HG02763 (cell line): ENCODE data around the gene TM9SF4.
"Not testable (repeated sequence)": the region's sequence is repeated elsewhere in the genome, so short reads cannot be mapped to it uniquely, and the experiment has no call there.

Source experiments
- ATAC-seq: cut with Tn5 transposase; IDR thresholded peaks from one replicate; pipeline ENCODE4 v1.9.1; 2021; ENCODE audit warnings: mild to moderate bottlenecking, moderate library complexity; ENCODE audit not compliant: unreplicated experiment

Gene TM9SF4

GRCh38 chr20:32089637-32090362 is 19.7 kb upstream of the TM9SF4 start:
- no peak for ATAC-seq

- no peak for ATAC-seq
Observed at GRCh38 chr20:32091888-32092346, 17.6 kb upstream of the TM9SF4 start.

DNA sequence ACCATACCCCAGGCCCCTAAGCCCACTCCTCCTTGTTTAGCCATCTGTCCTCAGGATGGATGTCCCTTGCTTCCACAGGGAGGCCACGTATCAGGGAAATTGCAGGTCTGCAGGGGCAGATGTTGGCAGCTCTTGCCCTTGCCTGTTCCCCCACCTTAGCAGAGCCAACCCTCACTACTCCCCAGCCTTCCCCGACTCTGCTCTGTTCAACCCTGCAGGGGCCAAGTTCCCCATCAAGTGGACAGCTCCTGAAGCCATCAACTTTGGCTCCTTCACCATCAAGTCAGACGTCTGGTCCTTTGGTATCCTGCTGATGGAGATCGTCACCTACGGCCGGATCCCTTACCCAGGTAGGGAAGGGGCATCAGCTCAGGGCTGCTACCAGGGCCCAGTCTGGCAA is 10.7 kb upstream of the TM9SF4 start:
- no peak for ATAC-seq

DNA sequence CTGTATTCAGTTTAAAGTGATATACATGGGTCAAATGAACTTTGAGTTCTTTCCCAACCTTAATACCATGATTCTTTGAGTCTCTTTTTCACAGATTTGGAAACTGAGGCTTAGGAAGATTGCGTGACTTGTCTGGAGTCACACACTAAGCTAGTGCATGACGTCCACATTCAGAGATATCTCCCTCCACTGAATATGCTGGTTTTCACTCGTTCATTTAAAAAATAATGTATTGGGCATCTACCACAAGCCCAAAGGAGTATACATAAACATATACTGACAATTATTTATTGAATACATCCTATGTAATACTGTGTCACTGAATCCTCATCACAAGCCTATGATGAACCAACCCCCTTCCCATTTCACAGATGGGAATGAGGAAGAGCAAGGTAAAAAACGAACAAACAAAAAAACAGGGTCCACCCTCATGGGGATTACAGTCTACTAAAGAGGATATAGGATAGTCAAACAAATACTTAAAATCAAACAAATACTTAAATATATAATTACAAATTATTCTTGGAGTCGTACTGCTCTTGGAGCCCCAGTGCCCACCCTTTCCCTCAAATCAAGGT is 611 bp upstream of the TM9SF4 start:
- no peak for ATAC-seq

DNA sequence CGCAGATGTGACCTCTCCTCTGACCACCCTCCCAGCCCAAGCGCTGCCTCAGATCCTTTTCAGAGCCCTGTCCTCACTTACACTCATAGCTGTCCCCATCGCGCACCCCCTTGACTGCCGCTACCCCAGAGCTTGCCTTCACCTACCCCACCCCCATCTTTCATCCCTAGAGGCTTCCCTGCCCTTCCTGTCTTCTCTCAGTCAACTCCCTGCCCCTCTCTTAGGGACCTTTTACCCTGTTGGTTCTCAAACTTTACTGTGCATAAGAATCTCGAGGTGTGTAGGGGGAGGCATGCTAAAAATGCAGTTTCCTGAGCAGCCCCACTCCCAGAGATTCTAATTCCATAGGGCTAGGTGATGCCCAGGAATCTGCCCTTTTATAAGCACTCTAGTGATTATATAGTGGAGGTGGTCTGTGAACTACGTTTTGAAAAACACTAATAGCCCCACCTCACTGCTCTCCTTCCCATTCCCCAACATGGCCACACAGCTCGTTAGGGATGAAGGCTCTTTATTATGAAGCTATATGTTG is 725 bp downstream of the TM9SF4 start:
- no peak for ATAC-seq

- no peak for ATAC-seq
Observed at GRCh38 chr20:32110727-32111126, 1.2 kb downstream of the TM9SF4 start.

DNA sequence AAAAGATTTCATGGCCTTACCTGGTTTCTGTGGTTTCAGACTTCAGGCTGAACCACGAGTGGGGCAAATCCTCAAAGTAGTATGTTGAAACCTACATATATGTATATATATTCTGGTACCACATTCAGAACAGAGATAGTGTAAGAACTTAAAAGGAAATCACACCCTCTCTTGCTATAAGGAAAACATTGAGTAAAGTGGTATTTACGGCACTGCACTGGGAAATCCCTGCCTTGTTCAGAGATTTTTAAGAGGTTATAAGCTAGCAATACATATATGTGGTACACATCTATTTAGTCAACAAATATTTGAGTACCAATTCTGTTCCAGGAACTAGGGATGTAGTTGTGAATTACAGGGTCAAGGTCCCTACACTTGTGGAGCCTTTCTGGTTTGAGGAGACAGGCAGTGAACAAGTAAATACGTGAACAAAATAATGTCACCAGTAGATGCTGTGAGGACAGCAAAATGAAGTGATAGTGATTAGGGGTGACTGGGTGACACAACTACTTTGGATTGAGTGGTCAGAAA is 1.7 kb downstream of the TM9SF4 start:
- no peak for ATAC-seq

GRCh38 chr20:32111753-32112152 is 2.2 kb downstream of the TM9SF4 start:
- no peak for ATAC-seq

DNA sequence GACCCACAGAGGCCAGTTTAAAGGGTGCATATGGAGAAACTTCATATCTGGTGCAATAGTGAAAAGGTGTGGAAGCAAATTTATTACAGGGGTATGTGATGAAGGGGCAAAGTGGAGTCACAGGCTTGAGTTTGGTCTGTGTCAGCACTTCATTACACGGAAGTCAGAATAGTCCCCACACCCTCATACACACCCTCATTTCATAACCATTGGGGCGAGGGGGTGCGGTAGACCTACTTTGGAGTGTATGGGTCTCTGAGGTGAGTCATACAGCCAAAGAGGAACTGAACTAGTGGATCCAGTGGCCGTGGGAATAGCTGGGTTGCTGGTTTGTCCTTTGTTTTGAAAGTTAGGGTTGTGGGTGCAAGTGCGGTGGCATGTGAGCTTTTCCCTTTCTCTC is 3.3 kb downstream of the TM9SF4 start:
- ATAC-seq: no peak

GRCh38 chr20:32113591-32114260 is 4.2 kb downstream of the TM9SF4 start:
- no peak for ATAC-seq

- no peak for ATAC-seq
Observed at GRCh38 chr20:32114305-32114960, 4.9 kb downstream of the TM9SF4 start.

- no peak for ATAC-seq
Observed at GRCh38 chr20:32115211-32115767, 5.8 kb downstream of the TM9SF4 start.

GRCh38 chr20:32116079-32116521 is 6.6 kb downstream of the TM9SF4 start:
- no peak for ATAC-seq

GRCh38 chr20:32116796-32117195 is 7.3 kb downstream of the TM9SF4 start:
- not testable (repeated sequence) for ATAC-seq

GRCh38 chr20:32118427-32118826 is 8.9 kb downstream of the TM9SF4 start:
- not testable (repeated sequence) for ATAC-seq

GRCh38 chr20:32119734-32120133 is 10.2 kb downstream of the TM9SF4 start:
- ATAC-seq: no peak

DNA sequence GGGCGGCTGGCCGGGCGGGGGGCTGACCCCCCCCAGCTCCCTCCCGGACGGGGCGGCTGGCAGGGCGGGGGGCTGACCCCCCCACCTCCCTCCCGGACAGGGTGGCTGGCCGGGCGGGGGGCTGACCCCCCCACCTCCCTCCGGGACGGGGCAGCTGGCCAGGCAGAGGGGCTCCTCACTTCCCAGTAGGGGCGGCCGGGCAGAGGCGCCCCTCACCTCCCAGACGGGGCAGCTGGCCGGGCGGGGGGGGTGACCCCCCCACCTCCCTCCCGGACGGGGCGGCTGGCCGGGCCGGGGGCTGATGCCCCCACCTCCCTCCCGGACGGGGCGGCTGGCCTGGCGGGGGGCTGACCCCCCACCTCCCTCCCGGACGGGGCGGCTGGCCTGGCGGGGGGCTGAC is 12.4 kb downstream of the TM9SF4 start:
- ATAC-seq: not testable (repeated sequence)

DNA sequence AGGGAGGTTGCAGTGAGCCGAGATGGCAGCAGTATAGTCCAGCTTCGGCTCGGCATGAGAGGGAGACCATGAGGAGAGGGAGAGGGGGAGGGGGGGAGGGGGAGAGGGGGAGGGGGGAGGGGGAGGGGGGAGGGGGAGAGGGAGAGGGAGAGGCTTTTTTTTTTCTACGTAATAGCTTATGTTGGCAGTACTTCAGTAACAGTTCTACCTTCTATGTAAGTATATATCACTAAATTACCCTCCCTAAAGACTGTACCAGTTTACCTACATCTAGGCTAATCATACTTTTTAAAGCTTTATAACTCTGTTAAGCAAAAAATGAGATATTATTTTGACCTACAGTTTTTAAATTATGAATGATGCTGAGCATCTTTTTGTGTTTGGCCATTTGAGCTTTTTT is 13.6 kb downstream of the TM9SF4 start:
- ATAC-seq: no peak

DNA sequence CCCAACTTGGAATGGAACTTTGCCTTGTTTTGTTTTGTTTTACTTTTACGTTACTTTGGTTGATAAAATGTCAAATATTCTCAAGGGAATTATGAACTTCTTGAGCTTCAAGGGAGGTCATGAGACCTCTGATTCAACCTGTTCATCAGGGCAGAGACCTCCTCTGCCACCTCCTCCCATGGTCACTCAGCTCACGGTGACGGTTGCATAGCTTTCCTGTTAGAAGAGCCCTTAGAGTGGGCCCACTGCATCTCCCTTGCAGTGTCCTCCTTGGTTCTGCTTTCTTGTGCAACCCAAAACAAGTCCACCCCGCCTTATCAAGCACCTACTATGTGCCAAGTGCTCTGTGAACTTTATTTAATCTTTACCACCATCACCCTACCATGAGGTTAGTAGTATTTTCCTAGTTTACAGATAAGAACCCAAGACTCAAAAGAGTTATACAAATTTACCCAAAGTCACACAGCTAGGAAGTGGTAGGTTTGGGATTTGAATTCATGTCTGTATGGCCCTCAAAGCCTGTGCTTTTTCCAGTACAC is 15.5 kb downstream of the TM9SF4 start:
- ATAC-seq: no peak

DNA sequence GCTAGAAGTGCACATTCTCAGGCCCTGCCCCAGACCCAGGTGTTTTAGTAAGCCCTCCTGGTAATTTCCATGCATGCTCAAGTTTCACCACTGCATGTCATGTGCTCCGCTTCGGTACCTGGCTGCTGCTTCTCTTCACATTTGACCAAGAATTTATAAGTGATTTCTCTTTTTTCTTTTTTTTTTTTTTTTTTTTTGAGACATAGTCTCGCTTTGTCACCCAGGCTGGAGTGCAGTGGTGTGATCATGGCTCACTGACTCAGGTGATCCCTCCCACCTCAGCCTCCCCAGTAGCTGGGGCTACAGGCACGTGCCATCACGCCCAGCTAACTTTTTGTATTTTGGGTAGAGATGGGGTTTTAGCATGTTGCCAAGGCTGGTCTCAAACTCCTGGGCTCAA is 16.0 kb downstream of the TM9SF4 start:
- no peak for ATAC-seq
